Mammary epithelial cell (primary cell): Measurements from ENCODE around the gene ABHD17C.

Experiments
- EZH2 ChIP-seq: IDR thresholded peaks from 2 replicates; pipeline ENCODE4 v1.6.1; 2012; ENCODE audit warnings: low read length, inconsistent platforms, borderline replicate concordance
- TF ChIP-seq, protein P1 (sequence below), 2 donors: IDR thresholded peaks in 1 of 2; conservative IDR thresholded peaks in 1 of 2; 2 replicates each; pipeline ENCODE4 v1.5.1; 2011 to 2012; ENCODE audit warnings: inconsistent platforms in 2 of 2, low read length in 2 of 2, mild to moderate bottlenecking in 2 of 2, control low read depth in 1 of 2, low read depth in 1 of 2; ENCODE audit not compliant: insufficient read depth in 1 of 2; ENCODE audit errors: extremely low read depth in 1 of 2

DNA sequence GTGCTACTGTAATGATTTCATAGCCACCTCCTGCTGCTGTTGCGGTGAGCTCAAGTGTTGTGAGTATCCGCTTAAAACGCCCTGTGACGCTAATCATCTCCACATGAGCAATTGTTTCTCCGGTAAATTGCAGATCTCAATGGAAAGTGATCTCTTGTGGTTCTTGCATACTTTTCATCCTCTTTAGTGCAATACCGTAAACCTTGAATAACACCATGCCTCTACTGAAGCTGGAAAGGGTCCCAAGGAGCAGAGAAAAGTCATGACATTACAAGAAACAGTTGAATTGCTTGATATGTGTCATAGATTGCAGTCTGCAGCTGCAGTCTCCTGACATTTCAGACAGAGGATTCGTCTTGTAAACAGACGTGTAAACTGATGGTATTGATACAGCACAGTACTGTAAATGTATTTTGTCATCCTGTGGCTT lies 78.0 kb downstream of the ABHD17C start:
- TF ChIP-seq, protein P1, sequence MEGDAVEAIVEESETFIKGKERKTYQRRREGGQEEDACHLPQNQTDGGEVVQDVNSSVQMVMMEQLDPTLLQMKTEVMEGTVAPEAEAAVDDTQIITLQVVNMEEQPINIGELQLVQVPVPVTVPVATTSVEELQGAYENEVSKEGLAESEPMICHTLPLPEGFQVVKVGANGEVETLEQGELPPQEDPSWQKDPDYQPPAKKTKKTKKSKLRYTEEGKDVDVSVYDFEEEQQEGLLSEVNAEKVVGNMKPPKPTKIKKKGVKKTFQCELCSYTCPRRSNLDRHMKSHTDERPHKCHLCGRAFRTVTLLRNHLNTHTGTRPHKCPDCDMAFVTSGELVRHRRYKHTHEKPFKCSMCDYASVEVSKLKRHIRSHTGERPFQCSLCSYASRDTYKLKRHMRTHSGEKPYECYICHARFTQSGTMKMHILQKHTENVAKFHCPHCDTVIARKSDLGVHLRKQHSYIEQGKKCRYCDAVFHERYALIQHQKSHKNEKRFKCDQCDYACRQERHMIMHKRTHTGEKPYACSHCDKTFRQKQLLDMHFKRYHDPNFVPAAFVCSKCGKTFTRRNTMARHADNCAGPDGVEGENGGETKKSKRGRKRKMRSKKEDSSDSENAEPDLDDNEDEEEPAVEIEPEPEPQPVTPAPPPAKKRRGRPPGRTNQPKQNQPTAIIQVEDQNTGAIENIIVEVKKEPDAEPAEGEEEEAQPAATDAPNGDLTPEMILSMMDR (conservative IDR thresholded peaks at IDR 0.05 in 1 of 2, IDR thresholded peaks at IDR 0.05 in 1 of 2; ENCODE audit: extremely low read depth in 1 of 2, insufficient read depth in 1 of 2, low read depth in 1 of 2, low read length in 2 of 2): no peak
- no peak for TF ChIP-seq EZH2
